Measurements from ENCODE around the gene PRR9.
"Not testable (repeated sequence)": the region's sequence is repeated elsewhere in the genome, so short reads cannot be mapped to it uniquely, and the experiment has no call there.

Gene PRR9

GRCh38 chr1:153229076-153229829 is 11.9 kb downstream of the PRR9 start:
- DNase-seq (ENCODE audit: low spot score), result not testable (repeated sequence)

GRCh38 chr1:153231363-153231762 is 14.0 kb downstream of the PRR9 start:
- DNase-seq (ENCODE audit: low spot score), result no peak

GRCh38 chr1:153231785-153232184 is 14.4 kb downstream of the PRR9 start:
- peak; percentile 17 for DNase-seq (ENCODE audit: low spot score)

GRCh38 chr1:153232553-153232952 is 15.2 kb downstream of the PRR9 start:
- no peak for DNase-seq (ENCODE audit: low spot score)

GRCh38 chr1:153233448-153233847 is 16.1 kb downstream of the PRR9 start:
- DNase-seq (ENCODE audit: low spot score), result no peak

- no peak for DNase-seq (ENCODE audit: low spot score)
Observed at GRCh38 chr1:153238527-153238926, 21.1 kb downstream of the PRR9 start.

GRCh38 chr1:153242160-153242559 is 24.8 kb downstream of the PRR9 start:
- DNase-seq (ENCODE audit: low spot score), result no peak

- no peak for DNase-seq (ENCODE audit: low spot score)
Observed at GRCh38 chr1:153245466-153245865, 28.1 kb downstream of the PRR9 start.

- DNase-seq (ENCODE audit: low spot score), result no peak
Observed at GRCh38 chr1:153246018-153246417, 28.6 kb downstream of the PRR9 start.

- DNase-seq (ENCODE audit: low spot score), result no peak
Observed at GRCh38 chr1:153246825-153247224, 29.4 kb downstream of the PRR9 start.

- no peak for DNase-seq (ENCODE audit: low spot score)
Observed at GRCh38 chr1:153248176-153248879, 30.9 kb downstream of the PRR9 start.

GRCh38 chr1:153250166-153250565 is 32.8 kb downstream of the PRR9 start:
- DNase-seq (ENCODE audit: low spot score), result peak; percentile 33

GRCh38 chr1:153251087-153251486 is 33.7 kb downstream of the PRR9 start:
- DNase-seq (ENCODE audit: low spot score), result no peak

GRCh38 chr1:153251562-153251961 is 34.2 kb downstream of the PRR9 start:
- no peak for DNase-seq (ENCODE audit: low spot score)

- DNase-seq (ENCODE audit: low spot score), result no peak
Observed at GRCh38 chr1:153251988-153252387, 34.6 kb downstream of the PRR9 start.

- DNase-seq (ENCODE audit: low spot score), result no peak
Observed at GRCh38 chr1:153253076-153253475, 35.7 kb downstream of the PRR9 start.

- DNase-seq (ENCODE audit: low spot score), result no peak
Observed at GRCh38 chr1:153253693-153254092, 36.3 kb downstream of the PRR9 start.

GRCh38 chr1:153259387-153259786 is 42.0 kb downstream of the PRR9 start, which contains the start of gene LORICRIN:
Gene LORICRIN (plus strand): TSS chr1:153259687. CDS start chr1:153260950, 1,263 bp downstream.
- no peak for DNase-seq (ENCODE audit: low spot score)

GRCh38 chr1:153260585-153261280 is 43.3 kb downstream of the PRR9 start:
- no peak for DNase-seq (ENCODE audit: low spot score)

- DNase-seq (ENCODE audit: low spot score), result no peak
Observed at GRCh38 chr1:153261281-153262069, 44.1 kb downstream of the PRR9 start.

GRCh38 chr1:153262070-153262366 is 44.6 kb downstream of the PRR9 start:
- no peak for DNase-seq (ENCODE audit: low spot score)

- DNase-seq (ENCODE audit: low spot score), result no peak
Observed at GRCh38 chr1:153262462-153263157, 45.2 kb downstream of the PRR9 start.

Data from Ammon's horn (tissue), 1 donor.